Stimulated activated CD8-positive, alpha-beta memory T cell treated with anti-CD3 and anti-CD28 coated beads, Interleukin-4, amount 100 ng/mL, for 24 hours (primary cell): ENCODE measurements around the gene IL3.

Source experiments
- DNase-seq: peaks from one replicate; pipeline ENCODE4 v3.0.0-alpha.2; 2020; ENCODE audit warnings: low read depth

IL3 gene

GRCh38 chr5:132073231-132074013, 13.0 kb downstream of the IL3 start, which contains the start of gene CSF2:
Gene CSF2, plus strand, starts transcription at chr5:132073789. Its CDS starts 35 bp downstream, at chr5:132073824.
- no peak for DNase-seq

GRCh38 chr5:132074091-132074771, 13.8 kb downstream of the IL3 start:
- no peak for DNase-seq

- DNase-seq: no peak
Observed at GRCh38 chr5:132074772-132075718, 14.6 kb downstream of the IL3 start.

GRCh38 chr5:132075719-132076077, 15.2 kb downstream of the IL3 start:
- no peak for DNase-seq

- DNase-seq: no peak
Observed at GRCh38 chr5:132076202-132076830, 15.9 kb downstream of the IL3 start.

GRCh38 chr5:132076983-132077382, 16.5 kb downstream of the IL3 start:
- DNase-seq: no peak

GRCh38 chr5:132079081-132079480, 18.6 kb downstream of the IL3 start:
- DNase-seq: no peak

GRCh38 chr5:132079619-132080018, 19.2 kb downstream of the IL3 start:
- DNase-seq: no peak

- DNase-seq: no peak
Observed at GRCh38 chr5:132080595-132080994, 20.1 kb downstream of the IL3 start.

- no peak for DNase-seq
Observed at GRCh38 chr5:132081458-132081857, 21.0 kb downstream of the IL3 start.

GRCh38 chr5:132082329-132083023, 22.0 kb downstream of the IL3 start:
- no peak for DNase-seq

- no peak for DNase-seq
Observed at GRCh38 chr5:132083071-132083678, 22.7 kb downstream of the IL3 start.

GRCh38 chr5:132085686-132086085, 25.2 kb downstream of the IL3 start:
- no peak for DNase-seq

- DNase-seq: no peak
Observed at GRCh38 chr5:132086277-132086794, 25.9 kb downstream of the IL3 start.

GRCh38 chr5:132087176-132087575, 26.7 kb downstream of the IL3 start:
- no peak for DNase-seq

GRCh38 chr5:132087661-132088060, 27.2 kb downstream of the IL3 start:
- DNase-seq: no peak

GRCh38 chr5:132089363-132089762, 28.9 kb downstream of the IL3 start:
- DNase-seq: no peak

- no peak for DNase-seq
Observed at GRCh38 chr5:132090107-132090506, 29.7 kb downstream of the IL3 start.

GRCh38 chr5:132093271-132093670, 32.8 kb downstream of the IL3 start:
- no peak for DNase-seq

- no peak for DNase-seq
Observed at GRCh38 chr5:132094393-132095076, 34.1 kb downstream of the IL3 start.
